ENCODE measurements around the gene DQX1. TPM values are rescaled to one million over a fixed set of nuclear protein-coding genes. Genes with fewer than 3 reads are reported as not detected.
"Not testable (repeated sequence)": the region's sequence is repeated elsewhere in the genome, so short reads cannot be mapped to it uniquely, and the experiment has no call there.

The DQX1 gene
- total RNA-seq, 1 donor from 2014 or later = 0.68 TPM

- no peak for DNase-seq
- peaks cover 16% of the 10 kb centered on the region for H3K4me1 Mint-ChIP-seq
- peaks cover 45% of the 10 kb centered on the region for H3K36me3 Mint-ChIP-seq (ENCODE audit: low read depth)
- H3K27ac Mint-ChIP-seq = no peak overlapping the region
- H3K9me3 Mint-ChIP-seq = no peaks in the 10 kb centered on the region
- intact Hi-C loops (cut with micrococcal nuclease) = no loop called here
- H3K27me3 Mint-ChIP-seq = peaks cover 38% of the 10 kb centered on the region
- peak overlapping the region; percentile 95 for H3K4me3 Mint-ChIP-seq
Observed at GRCh38 chr2:74496997-74497776, 28.8 kb downstream of the DQX1 start.

GRCh38 chr2:74495440-74495839 lies 30.6 kb downstream of the DQX1 start:
- Mint-ChIP-seq H3K9me3 (no peaks in the 10 kb centered on the region), H3K4me1 (peaks cover 9% of the 10 kb centered on the region), H3K27ac (no peak overlapping the region), H3K4me3 (no peak overlapping the region), H3K36me3 (ENCODE audit: low read depth) (peaks cover 47% of the 10 kb centered on the region), H3K27me3 (peaks cover 20% of the 10 kb centered on the region)
- intact Hi-C loops (cut with micrococcal nuclease) = no loop called here
- no peak for DNase-seq

- intact Hi-C loops (cut with micrococcal nuclease) = no loop called here
- no peak overlapping the region for H3K4me3 Mint-ChIP-seq
- H3K36me3 Mint-ChIP-seq (ENCODE audit: low read depth) = peaks cover 52% of the 10 kb centered on the region
- H3K4me1 Mint-ChIP-seq = peaks cover 6% of the 10 kb centered on the region
- H3K27ac Mint-ChIP-seq = no peak overlapping the region
- H3K9me3 Mint-ChIP-seq = no peaks in the 10 kb centered on the region
- DNase-seq = no peak
- peaks cover 6% of the 10 kb centered on the region for H3K27me3 Mint-ChIP-seq
Observed at GRCh38 chr2:74493546-74493945, 32.5 kb downstream of the DQX1 start.

- intact Hi-C loops (cut with micrococcal nuclease) = no loop called here
- H3K27me3 Mint-ChIP-seq = no peaks in the 10 kb centered on the region
- H3K9me3 Mint-ChIP-seq = no peaks in the 10 kb centered on the region
- H3K36me3 Mint-ChIP-seq (ENCODE audit: low read depth) = peaks cover 49% of the 10 kb centered on the region
- no peak overlapping the region for H3K4me3 Mint-ChIP-seq
- H3K4me1 Mint-ChIP-seq = peaks cover 3% of the 10 kb centered on the region
- DNase-seq = no peak
- no peak overlapping the region for H3K27ac Mint-ChIP-seq
Observed at GRCh38 chr2:74491648-74492544, 34.1 kb downstream of the DQX1 start.

GRCh38 chr2:74489906-74490305 lies 36.1 kb downstream of the DQX1 start:
- Mint-ChIP-seq H3K27me3 (no peaks in the 10 kb centered on the region), H3K9me3 (no peaks in the 10 kb centered on the region), H3K4me1 (peaks cover 6% of the 10 kb centered on the region), H3K4me3 (no peak overlapping the region), H3K36me3 (ENCODE audit: low read depth) (peaks cover 51% of the 10 kb centered on the region), H3K27ac (no peak overlapping the region)
- DNase-seq = no peak
- intact Hi-C loops (cut with micrococcal nuclease) = no loop called here

GRCh38 chr2:74488643-74489481 lies 37.2 kb downstream of the DQX1 start:
- intact Hi-C loops (cut with micrococcal nuclease) = no loop called here
- Mint-ChIP-seq H3K4me1 (peaks cover 10% of the 10 kb centered on the region), H3K36me3 (ENCODE audit: low read depth) (peaks cover 46% of the 10 kb centered on the region), H3K9me3 (no peaks in the 10 kb centered on the region), H3K4me3 (no peak overlapping the region), H3K27ac (no peak overlapping the region), H3K27me3 (no peaks in the 10 kb centered on the region)
- no peak for DNase-seq

GRCh38 chr2:74486141-74486540 lies 39.9 kb downstream of the DQX1 start:
- H3K9me3 Mint-ChIP-seq = no peaks in the 10 kb centered on the region
- intact Hi-C loops (cut with micrococcal nuclease) = no loop called here
- DNase-seq = no peak
- H3K4me3 Mint-ChIP-seq = no peak overlapping the region
- peaks cover 22% of the 10 kb centered on the region for H3K4me1 Mint-ChIP-seq
- H3K36me3 Mint-ChIP-seq (ENCODE audit: low read depth) = peaks cover 29% of the 10 kb centered on the region
- H3K27ac Mint-ChIP-seq = no peak overlapping the region
- H3K27me3 Mint-ChIP-seq = no peaks in the 10 kb centered on the region

GRCh38 chr2:74483675-74484164 lies 42.3 kb downstream of the DQX1 start:
- H3K27me3 Mint-ChIP-seq, H3K9me3 Mint-ChIP-seq: not testable (repeated sequence)
- peaks cover 33% of the 10 kb centered on the region for H3K4me1 Mint-ChIP-seq
- intact Hi-C loops (cut with micrococcal nuclease) = loop anchor here (1.0 to 2.0 kb wide), 6 partner anchors 15 to 746 kb away; partner anchors contain the start of genes AUP1, C2orf81, HTRA2 and INO80B
- peak overlapping the region; percentile 99 for H3K27ac Mint-ChIP-seq
- peak; percentile 56 for DNase-seq
- H3K4me3 Mint-ChIP-seq = peak overlapping the region; percentile 91
- H3K36me3 Mint-ChIP-seq (ENCODE audit: low read depth) = peaks cover 30% of the 10 kb centered on the region

GRCh38 chr2:74482801-74483674 lies 43.0 kb downstream of the DQX1 start, which contains the start of the genes CCDC142 and TTC31:
TSS of gene CCDC142 (minus strand) at chr2:74482998. CDS start at chr2:74482837, 161 bp downstream.
TSS of gene TTC31 (plus strand) at chr2:74483081. CDS start at chr2:74483096, 15 bp downstream.
- Mint-ChIP-seq H3K9me3 (no peaks in the 10 kb centered on the region), H3K4me3 (peak within 1 kb of the TSS; percentile 91), H3K27me3 (no peaks in the 10 kb centered on the region), H3K27ac (peak within 1 kb of the TSS; percentile 99), H3K4me1 (peaks cover 33% of the 10 kb centered on the region), H3K36me3 (ENCODE audit: low read depth) (peaks cover 30% of the 10 kb centered on the region)
- DNase-seq = peak; percentile 97
- intact Hi-C loops (cut with micrococcal nuclease) = loop anchor here (1.0 to 2.0 kb wide), 7 partner anchors 11 to 746 kb away; partner anchors contain the start of genes AUP1, C2orf81, HTRA2 and INO80B

GRCh38 chr2:74481961-74482800 lies 43.9 kb downstream of the DQX1 start:
- H3K27ac Mint-ChIP-seq = peak overlapping the region; percentile 99
- H3K9me3 Mint-ChIP-seq = no peaks in the 10 kb centered on the region
- H3K4me1 Mint-ChIP-seq = peaks cover 33% of the 10 kb centered on the region
- DNase-seq = peak; percentile 90
- no peaks in the 10 kb centered on the region for H3K27me3 Mint-ChIP-seq
- H3K4me3 Mint-ChIP-seq = peak overlapping the region; percentile 91
- intact Hi-C loops (cut with micrococcal nuclease) = loop anchor here (1.0 to 2.0 kb wide), 3 partner anchors 10 to 61 kb away; partner anchors contain the start of genes C2orf81, LBX2, MRPL53 and WDR54
- H3K36me3 Mint-ChIP-seq (ENCODE audit: low read depth) = peaks cover 35% of the 10 kb centered on the region

GRCh38 chr2:74481431-74481830 lies 44.6 kb downstream of the DQX1 start:
- H3K27ac Mint-ChIP-seq = no peak overlapping the region
- intact Hi-C loops (cut with micrococcal nuclease) = no loop called here
- no peaks in the 10 kb centered on the region for H3K9me3 Mint-ChIP-seq
- peaks cover 32% of the 10 kb centered on the region for H3K4me1 Mint-ChIP-seq
- H3K36me3 Mint-ChIP-seq (ENCODE audit: low read depth) = peaks cover 35% of the 10 kb centered on the region
- H3K4me3 Mint-ChIP-seq = peak overlapping the region; percentile 91
- peak; percentile 58 for DNase-seq
- H3K27me3 Mint-ChIP-seq = no peaks in the 10 kb centered on the region

- no peak overlapping the region for H3K27ac Mint-ChIP-seq
- no peak overlapping the region for H3K4me3 Mint-ChIP-seq
Observed at GRCh38 chr2:74474899-74475298, 51.1 kb downstream of the DQX1 start.

More at GRCh38 chr2:74474899-74475298, 51.1 kb downstream of the DQX1 start:
- intact Hi-C loops (cut with micrococcal nuclease) = no loop called here
- peaks cover 41% of the 10 kb centered on the region for H3K36me3 Mint-ChIP-seq (ENCODE audit: low read depth)
- H3K9me3 Mint-ChIP-seq = no peaks in the 10 kb centered on the region
- no peaks in the 10 kb centered on the region for H3K27me3 Mint-ChIP-seq
- no peak for DNase-seq
- peaks cover 24% of the 10 kb centered on the region for H3K4me1 Mint-ChIP-seq
